ENCODE data around the gene RO60. TPM values are rescaled to one million over a fixed set of nuclear protein-coding genes. Genes with fewer than 3 reads are reported as not detected.
"Not testable (repeated sequence)": the region's sequence is repeated elsewhere in the genome, so short reads cannot be mapped to it uniquely, and the experiment has no call there.

The RO60 gene
- total RNA-seq, 1 donor from 2014 or later: 51.8 TPM

DNA sequence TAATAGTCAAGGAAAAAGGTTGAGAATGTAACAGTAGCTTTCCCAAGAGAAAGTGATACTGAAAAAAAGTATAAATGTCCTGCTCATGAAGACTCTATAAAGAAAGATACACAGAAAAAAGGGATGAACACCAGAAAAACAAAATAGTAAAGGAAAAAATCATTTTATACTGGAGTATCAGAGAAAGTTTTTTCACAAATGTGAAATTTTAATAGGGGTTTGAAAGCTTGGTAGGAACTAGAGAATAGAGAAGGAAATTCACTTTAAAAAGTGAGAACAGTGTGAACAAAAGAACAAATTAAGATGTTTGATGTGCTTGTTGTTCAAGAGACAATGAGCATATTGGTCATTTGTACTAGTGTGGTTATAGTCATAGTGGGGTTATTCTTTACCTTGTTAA, 25.8 kb upstream of the RO60 start:
- H3K27me3 ChIP-seq (ENCODE audit: low read depth): no peaks in the 10 kb centered on the region
- TF ChIP-seq, protein P1, sequence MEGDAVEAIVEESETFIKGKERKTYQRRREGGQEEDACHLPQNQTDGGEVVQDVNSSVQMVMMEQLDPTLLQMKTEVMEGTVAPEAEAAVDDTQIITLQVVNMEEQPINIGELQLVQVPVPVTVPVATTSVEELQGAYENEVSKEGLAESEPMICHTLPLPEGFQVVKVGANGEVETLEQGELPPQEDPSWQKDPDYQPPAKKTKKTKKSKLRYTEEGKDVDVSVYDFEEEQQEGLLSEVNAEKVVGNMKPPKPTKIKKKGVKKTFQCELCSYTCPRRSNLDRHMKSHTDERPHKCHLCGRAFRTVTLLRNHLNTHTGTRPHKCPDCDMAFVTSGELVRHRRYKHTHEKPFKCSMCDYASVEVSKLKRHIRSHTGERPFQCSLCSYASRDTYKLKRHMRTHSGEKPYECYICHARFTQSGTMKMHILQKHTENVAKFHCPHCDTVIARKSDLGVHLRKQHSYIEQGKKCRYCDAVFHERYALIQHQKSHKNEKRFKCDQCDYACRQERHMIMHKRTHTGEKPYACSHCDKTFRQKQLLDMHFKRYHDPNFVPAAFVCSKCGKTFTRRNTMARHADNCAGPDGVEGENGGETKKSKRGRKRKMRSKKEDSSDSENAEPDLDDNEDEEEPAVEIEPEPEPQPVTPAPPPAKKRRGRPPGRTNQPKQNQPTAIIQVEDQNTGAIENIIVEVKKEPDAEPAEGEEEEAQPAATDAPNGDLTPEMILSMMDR (IDR thresholded peaks at IDR 0.05; ENCODE audit: borderline replicate concordance): no peak
- no peak overlapping the region for H3K4me3 ChIP-seq
- no peak for DNase-seq
- intact Hi-C loops (cut with micrococcal nuclease): no loop called here
- peaks cover 4% of the 10 kb centered on the region for H3K36me3 ChIP-seq
- H3K27ac ChIP-seq (replicated peaks): no peak overlapping the region
- H3K9me3 ChIP-seq (replicated peaks): no peaks in the 10 kb centered on the region
- H3K4me1 ChIP-seq: peaks cover 5% of the 10 kb centered on the region

DNA sequence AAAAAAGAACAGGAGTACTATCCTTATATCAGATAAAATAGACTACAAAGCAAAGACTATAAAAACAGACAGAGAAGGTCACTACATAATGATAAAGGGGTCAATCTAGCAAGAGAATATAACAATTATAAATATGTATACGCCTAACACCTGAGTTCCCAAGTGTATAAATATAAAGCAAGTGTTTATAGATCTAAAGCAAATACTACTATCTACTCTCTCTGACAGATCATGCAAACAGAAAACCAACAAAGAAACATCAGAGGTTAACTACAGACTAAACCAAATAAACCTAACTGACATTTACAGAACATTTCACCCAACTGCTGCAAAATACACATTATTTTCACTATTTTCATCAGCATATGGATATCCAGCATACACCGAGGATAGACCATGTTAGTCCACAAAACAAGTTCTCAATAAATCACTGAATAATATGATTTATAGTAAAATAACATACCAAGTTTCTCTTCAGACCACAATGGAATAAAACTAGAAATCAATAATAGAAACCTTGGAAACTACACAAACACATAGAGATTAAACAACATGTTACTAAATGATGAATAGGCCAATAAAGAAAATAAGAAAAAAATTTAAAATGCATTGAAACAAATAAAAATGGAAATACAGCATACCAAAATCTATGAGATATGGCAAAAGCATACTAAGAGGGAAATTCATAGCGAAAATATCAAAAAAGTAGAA, 22.9 kb upstream of the RO60 start:
- no peaks in the 10 kb centered on the region for H3K27me3 ChIP-seq (ENCODE audit: low read depth)
- H3K4me3 ChIP-seq: no peak overlapping the region
- H3K4me1 ChIP-seq: no peaks in the 10 kb centered on the region
- no peak overlapping the region for H3K27ac ChIP-seq (replicated peaks)
- no peaks in the 10 kb centered on the region for H3K36me3 ChIP-seq
- H3K9me3 ChIP-seq (replicated peaks): no peaks in the 10 kb centered on the region
- DNase-seq: no peak
- intact Hi-C loops (cut with micrococcal nuclease): no loop called here
- TF ChIP-seq, protein P1 (IDR thresholded peaks at IDR 0.05; ENCODE audit: borderline replicate concordance): no peak

DNA sequence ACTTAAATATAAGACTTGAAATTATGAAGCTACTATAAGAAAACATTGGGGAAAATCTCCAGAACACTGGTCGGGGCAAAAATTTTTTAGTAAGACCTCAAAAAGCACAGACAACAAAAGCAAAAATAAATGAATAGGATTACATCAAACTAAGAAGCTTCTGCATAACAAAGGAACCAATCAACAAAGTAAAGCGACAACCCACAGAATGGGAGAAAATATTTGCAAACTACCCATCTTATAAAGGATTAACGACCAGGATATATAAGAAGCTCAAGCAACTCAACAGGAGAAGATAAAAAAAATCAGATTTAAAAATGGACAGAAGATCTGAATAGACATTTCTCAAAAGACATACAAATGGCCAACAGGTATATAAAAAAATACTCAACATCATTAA, 19.4 kb upstream of the RO60 start:
- H3K9me3 ChIP-seq (replicated peaks): no peaks in the 10 kb centered on the region
- no peak overlapping the region for H3K4me3 ChIP-seq
- no peak for DNase-seq
- intact Hi-C loops (cut with micrococcal nuclease): no loop called here
- H3K27me3 ChIP-seq (ENCODE audit: low read depth): no peaks in the 10 kb centered on the region
- H3K27ac ChIP-seq (replicated peaks): no peak overlapping the region
- TF ChIP-seq, protein P1 (IDR thresholded peaks at IDR 0.05; ENCODE audit: borderline replicate concordance): no peak
- peaks cover 14% of the 10 kb centered on the region for H3K4me1 ChIP-seq
- H3K36me3 ChIP-seq: peaks cover 10% of the 10 kb centered on the region

- H3K27ac ChIP-seq (replicated peaks): peak overlapping the region; percentile 70
- no peak overlapping the region for H3K4me3 ChIP-seq
- intact Hi-C loops (cut with micrococcal nuclease): no loop called here
- no peaks in the 10 kb centered on the region for H3K9me3 ChIP-seq (replicated peaks)
- no peak for DNase-seq
- no peaks in the 10 kb centered on the region for H3K27me3 ChIP-seq (ENCODE audit: low read depth)
- TF ChIP-seq, protein P1 (IDR thresholded peaks at IDR 0.05; ENCODE audit: borderline replicate concordance): no peak
- peaks cover 21% of the 10 kb centered on the region for H3K36me3 ChIP-seq
- peaks cover 14% of the 10 kb centered on the region for H3K4me1 ChIP-seq
Measured at GRCh38 chr1:193042766-193043691, 16.4 kb upstream of the RO60 start.

DNA sequence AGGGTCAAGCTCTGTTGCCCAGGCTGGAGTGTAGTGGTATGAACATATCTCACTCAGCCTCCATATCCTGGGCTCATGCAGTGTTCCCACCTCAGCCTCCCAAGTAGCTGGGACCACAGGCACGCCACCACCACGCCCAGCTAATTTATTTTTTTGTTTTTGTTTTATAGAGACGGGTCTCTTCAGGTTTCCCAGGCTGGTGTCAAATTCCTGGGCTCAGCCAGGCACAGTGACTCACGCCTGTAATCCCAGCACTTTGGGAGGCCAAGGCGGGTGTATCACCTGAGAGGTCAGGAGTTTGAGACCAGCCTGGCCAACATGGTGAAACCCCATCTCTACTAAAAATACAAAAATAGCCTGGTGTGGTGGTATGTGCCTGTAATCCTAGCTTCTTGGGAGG, 10.5 kb upstream of the RO60 start:
- DNase-seq; H3K27me3 ChIP-seq (ENCODE audit: low read depth); H3K9me3 ChIP-seq (replicated peaks); H3K4me3 ChIP-seq; H3K27ac ChIP-seq (replicated peaks); intact Hi-C loops (cut with micrococcal nuclease): not testable (repeated sequence)
- peaks cover 43% of the 10 kb centered on the region for H3K36me3 ChIP-seq
- peaks cover 18% of the 10 kb centered on the region for H3K4me1 ChIP-seq
